GM12865 (cell line): ENCODE data around the gene MYADM.

Experiments
- DNase-seq: peaks from one replicate; pipeline ENCODE4 v3.0.0; 2010; ENCODE audit warnings: low read depth
- H3K4me3 ChIP-seq: 2 replicates; pipeline ENCODE4 v1.5.1; 2011; ENCODE audit warnings: mild to moderate bottlenecking, low read depth, low read length, control low read depth
- TF ChIP-seq, protein P1 (sequence below): IDR thresholded peaks from 2 replicates; pipeline ENCODE4 v1.5.1; 2011; ENCODE audit warnings: low read length, control low read depth, low read depth, inconsistent platforms; ENCODE audit not compliant: insufficient read depth; ENCODE audit errors: missing control alignments

MYADM gene

DNA sequence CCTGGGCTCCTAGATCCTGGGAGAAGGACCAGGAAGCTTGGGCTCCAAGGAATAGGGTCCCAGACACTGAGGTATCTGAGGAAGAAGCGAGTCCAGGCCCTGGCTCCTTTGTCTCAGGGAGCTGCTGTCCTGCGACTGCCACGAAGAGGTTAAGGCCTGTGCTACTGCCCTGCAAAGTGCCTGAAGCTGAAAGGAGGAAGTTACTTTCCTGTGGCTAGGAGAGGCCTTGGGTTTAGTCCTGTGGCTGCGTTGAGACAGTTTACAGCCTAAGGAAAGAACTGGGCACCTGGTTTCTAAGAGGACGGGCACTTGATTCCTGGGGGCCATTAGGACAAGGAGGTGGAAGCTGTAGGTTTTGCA is 2.8 kb downstream of the MYADM start:
- no peak for DNase-seq
- no peak overlapping the region for H3K4me3 ChIP-seq
- TF ChIP-seq, protein P1, sequence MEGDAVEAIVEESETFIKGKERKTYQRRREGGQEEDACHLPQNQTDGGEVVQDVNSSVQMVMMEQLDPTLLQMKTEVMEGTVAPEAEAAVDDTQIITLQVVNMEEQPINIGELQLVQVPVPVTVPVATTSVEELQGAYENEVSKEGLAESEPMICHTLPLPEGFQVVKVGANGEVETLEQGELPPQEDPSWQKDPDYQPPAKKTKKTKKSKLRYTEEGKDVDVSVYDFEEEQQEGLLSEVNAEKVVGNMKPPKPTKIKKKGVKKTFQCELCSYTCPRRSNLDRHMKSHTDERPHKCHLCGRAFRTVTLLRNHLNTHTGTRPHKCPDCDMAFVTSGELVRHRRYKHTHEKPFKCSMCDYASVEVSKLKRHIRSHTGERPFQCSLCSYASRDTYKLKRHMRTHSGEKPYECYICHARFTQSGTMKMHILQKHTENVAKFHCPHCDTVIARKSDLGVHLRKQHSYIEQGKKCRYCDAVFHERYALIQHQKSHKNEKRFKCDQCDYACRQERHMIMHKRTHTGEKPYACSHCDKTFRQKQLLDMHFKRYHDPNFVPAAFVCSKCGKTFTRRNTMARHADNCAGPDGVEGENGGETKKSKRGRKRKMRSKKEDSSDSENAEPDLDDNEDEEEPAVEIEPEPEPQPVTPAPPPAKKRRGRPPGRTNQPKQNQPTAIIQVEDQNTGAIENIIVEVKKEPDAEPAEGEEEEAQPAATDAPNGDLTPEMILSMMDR: no peak

DNA sequence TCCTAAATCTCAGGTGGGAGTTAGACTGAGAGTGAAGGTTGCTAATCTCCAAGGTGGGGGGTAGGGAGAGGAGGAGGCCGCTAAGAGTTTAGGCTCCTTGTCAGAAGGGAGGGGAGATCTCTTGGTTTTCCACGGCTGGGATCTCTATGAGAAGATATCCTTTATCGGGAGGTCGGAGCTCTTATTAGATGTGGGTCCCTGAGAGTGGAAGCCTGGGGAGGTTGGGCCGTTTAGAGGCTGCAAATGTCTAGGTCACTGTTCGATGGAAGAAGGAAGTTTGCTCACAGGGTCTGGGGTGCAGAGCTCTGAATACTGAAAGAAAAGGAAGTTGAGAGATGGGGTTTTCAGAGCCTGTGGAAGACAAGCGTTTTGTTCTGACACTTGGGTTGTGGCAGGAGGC is 3.8 kb downstream of the MYADM start:
- H3K4me3 ChIP-seq: no peak overlapping the region
- TF ChIP-seq, protein P1: no peak
- DNase-seq: no peak

DNA sequence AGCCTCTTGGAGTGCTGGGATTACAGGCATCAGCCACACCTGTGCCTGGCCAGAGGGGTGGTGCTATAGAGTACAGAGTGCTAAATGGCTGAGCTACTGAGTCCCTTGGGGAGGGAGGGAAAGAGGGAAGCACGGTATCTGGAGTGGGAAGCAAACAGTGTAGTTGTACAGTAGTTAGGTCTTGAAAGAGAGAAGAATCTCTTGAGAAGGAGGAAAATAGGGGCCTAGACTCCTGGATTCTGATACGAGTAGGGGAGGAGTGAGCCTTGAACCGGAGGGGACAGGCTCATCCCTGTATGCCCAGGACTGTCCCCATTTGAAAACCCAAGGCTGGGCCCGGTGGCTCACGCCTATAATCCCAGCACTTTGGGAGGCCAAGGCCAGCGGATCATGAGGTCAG is 5.1 kb downstream of the MYADM start:
- H3K4me3 ChIP-seq: no peak overlapping the region
- TF ChIP-seq, protein P1: no peak
- no peak for DNase-seq

DNA sequence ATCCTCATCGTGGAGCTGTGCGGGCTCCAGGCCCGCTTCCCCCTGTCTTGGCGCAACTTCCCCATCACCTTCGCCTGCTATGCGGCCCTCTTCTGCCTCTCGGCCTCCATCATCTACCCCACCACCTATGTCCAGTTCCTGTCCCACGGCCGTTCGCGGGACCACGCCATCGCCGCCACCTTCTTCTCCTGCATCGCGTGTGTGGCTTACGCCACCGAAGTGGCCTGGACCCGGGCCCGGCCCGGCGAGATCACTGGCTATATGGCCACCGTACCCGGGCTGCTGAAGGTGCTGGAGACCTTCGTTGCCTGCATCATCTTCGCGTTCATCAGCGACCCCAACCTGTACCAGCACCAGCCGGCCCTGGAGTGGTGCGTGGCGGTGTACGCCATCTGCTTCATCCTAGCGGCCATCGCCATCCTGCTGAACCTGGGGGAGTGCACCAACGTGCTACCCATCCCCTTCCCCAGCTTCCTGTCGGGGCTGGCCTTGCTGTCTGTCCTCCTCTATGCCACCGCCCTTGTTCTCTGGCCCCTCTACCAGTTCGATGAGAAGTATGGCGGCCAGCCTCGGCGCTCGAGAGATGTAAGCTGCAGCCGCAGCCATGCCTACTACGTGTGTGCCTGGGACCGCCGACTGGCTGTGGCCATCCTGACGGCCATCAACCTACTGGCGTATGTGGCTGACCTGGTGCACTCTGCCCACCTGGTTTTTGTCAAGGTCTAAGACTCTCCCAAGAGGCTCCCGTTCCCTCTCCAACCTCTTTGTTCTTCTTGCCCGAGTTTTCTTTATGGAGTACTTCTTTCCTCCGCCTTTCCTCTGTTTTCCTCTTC is 6.3 kb downstream of the MYADM start:
- TF ChIP-seq, protein P1: no peak
- no peak for DNase-seq
- no peak overlapping the region for H3K4me3 ChIP-seq

DNA sequence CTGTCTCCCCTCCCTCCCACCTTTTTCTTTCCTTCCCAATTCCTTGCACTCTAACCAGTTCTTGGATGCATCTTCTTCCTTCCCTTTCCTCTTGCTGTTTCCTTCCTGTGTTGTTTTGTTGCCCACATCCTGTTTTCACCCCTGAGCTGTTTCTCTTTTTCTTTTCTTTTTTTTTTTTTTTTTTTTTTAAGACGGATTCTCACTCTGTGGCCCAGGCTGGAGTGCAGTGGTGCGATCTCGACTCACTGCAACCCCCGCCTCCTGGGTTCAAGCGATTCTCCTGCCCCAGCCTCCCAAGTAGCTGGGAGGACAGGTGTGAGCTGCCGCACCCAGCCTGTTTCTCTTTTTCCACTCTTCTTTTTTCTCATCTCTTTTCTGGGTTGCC is 6.9 kb downstream of the MYADM start:
- no peak for DNase-seq
- H3K4me3 ChIP-seq: no peak overlapping the region
- TF ChIP-seq, protein P1: no peak

DNA sequence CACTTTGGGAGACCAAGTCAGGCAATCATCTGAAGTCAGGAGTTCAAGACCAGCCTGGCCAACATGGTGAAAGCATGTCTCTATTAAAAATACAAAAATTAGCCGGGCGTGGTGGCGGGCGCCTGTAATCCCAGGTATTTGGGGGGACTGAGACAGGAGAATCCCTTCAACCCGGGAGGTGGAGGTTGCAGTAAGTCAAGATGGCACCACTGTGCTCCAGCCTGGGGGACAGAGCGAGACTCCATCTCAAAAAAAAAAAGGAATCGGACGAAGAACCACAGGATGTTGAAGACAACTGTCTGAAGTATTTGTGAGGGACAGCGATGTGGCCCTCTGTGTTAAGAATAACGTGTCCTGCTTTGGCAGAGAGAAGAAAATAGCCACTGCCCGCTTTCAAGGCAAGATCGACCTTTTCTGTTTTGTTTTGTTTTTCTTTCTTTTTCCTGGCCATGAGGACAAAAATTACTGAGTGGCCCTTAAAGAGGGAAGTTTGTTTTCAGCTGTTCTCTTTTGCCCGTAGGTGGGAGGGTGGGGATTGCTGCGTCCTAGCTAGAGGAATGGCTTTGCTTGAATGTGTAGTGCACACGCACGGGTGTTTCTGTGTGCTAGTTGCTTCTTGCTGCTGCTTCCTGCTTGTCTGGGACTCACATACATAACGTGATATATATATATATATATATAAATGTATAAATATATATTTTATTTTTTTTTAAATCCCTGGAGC is 8.1 kb downstream of the MYADM start:
- no peak overlapping the region for H3K4me3 ChIP-seq
- TF ChIP-seq, protein P1: no peak
- no peak for DNase-seq
